SU-DHL-6 (cell line): ENCODE data around the gene TOMT.

Experiments used
- H2AFZ ChIP-seq: fragments of 200-600 bp; sonication (generic); 2 replicates; pipeline ENCODE4 v1.6.1; 2014; ENCODE audit warnings: low read depth, mild to moderate bottlenecking, moderate library complexity, mixed read lengths, antibody characterized with exemption, low read length; ENCODE audit not compliant: severe bottlenecking
- H3F3A ChIP-seq: fragments of 200-600 bp; shearing (Covaris generic); 2 replicates; pipeline ENCODE4 v1.6.0; 2016; ENCODE audit warnings: antibody characterized with exemption, mild to moderate bottlenecking; ENCODE audit not compliant: insufficient read depth
- H3K27ac ChIP-seq: fragments of 200-600 bp; sonication (generic); 2 replicates; pipeline ENCODE4 v1.5.1; 2016; ENCODE audit warnings: low read depth, mild to moderate bottlenecking, low read length, moderate library complexity, mixed read lengths
- H3K27me3 ChIP-seq: fragments of 200-600 bp; sonication (generic), shearing (Covaris generic); 2 replicates; pipeline ENCODE4 v1.6.0; 2014; ENCODE audit warnings: mild to moderate bottlenecking, low read length
- H3K36me3 ChIP-seq: fragments of 200-600 bp; sonication (generic); 2 replicates; pipeline ENCODE4 v1.6.1; 2014; ENCODE audit warnings: mild to moderate bottlenecking, low read length, mixed read lengths
- H3K4me2 ChIP-seq: fragments of 300-600, 200-600 bp; shearing (Covaris generic), sonication (generic); 2 replicates; pipeline ENCODE4 v1.6.0; 2014; ENCODE audit warnings: low read length, low read depth, mild to moderate bottlenecking; ENCODE audit not compliant: poor library complexity, severe bottlenecking
- H3K4me3 ChIP-seq: fragments of 200-600 bp; sonication (generic); 2 replicates; pipeline ENCODE4 v1.5.1; 2014; ENCODE audit warnings: antibody characterized with exemption, low read length, mild to moderate bottlenecking, mixed read lengths; ENCODE audit not compliant: insufficient read depth, poor library complexity, severe bottlenecking
- H3K79me2 ChIP-seq: fragments of 200-600 bp; sonication (generic); 2 replicates; pipeline ENCODE4 v1.6.1; 2014; ENCODE audit warnings: mild to moderate bottlenecking, low read length, moderate library complexity; ENCODE audit not compliant: insufficient read depth
- H3K9ac ChIP-seq: fragments of 200-600 bp; sonication (generic); 2 replicates; pipeline ENCODE4 v1.7.0; 2014; ENCODE audit warnings: mild to moderate bottlenecking, low read length
- H3K9me2 ChIP-seq: fragments of 200-600 bp; sonication (generic); replicated peaks from 2 replicates; pipeline ENCODE4 v1.6.1; 2014; ENCODE audit warnings: low read length; ENCODE audit not compliant: insufficient read depth
- H3K9me3 ChIP-seq: fragments of 200-600 bp; sonication (generic); 2 replicates; pipeline ENCODE4 v1.6.1; 2014; ENCODE audit warnings: low read length, mixed read lengths; ENCODE audit not compliant: insufficient read depth
- H4K20me1 ChIP-seq: fragments of 200-600 bp; sonication (generic); 2 replicates; pipeline ENCODE4 v1.6.1; 2014; ENCODE audit warnings: low read depth, mild to moderate bottlenecking, antibody characterized with exemption, low read length, moderate library complexity, mixed read lengths
- CTCF ChIP-seq: fragments of 200-600 bp; sonication (generic); IDR thresholded peaks from one replicate; pipeline ENCODE4 v1.5.1; 2017; ENCODE audit warnings: antibody characterized with exemption, mild to moderate bottlenecking, low read length, moderate library complexity; ENCODE audit not compliant: insufficient read depth, poor library complexity, severe bottlenecking
- EZH2phosphoT487 ChIP-seq: fragments of 200-600 bp; sonication (generic), shearing (Covaris generic); conservative IDR thresholded peaks from 2 replicates; pipeline ENCODE4 v1.6.1; 2018; ENCODE audit warnings: mild to moderate bottlenecking, antibody characterized with exemption, low read length, moderate library complexity, mixed read lengths

Gene TOMT

GRCh38 chr11:72119198-72119597 is 13.5 kb downstream of the TOMT start:
- no peak overlapping the region for H3K27ac ChIP-seq
- H3F3A ChIP-seq, result no peaks in the 10 kb centered on the region; the same call in 1 of the 2 replicates
- H3K4me3 ChIP-seq, result no peak overlapping the region
- H4K20me1 ChIP-seq, result no peaks in the 10 kb centered on the region
- no peak for TF ChIP-seq CTCF
- TF ChIP-seq EZH2phosphoT487, result no peak
- no peaks in the 10 kb centered on the region for H3K9me2 ChIP-seq
- no peak overlapping the region for H3K4me2 ChIP-seq
- H3K27me3 ChIP-seq, result no peaks in the 10 kb centered on the region
- H3K79me2 ChIP-seq, result no peaks in the 10 kb centered on the region
- no peak overlapping the region for H2AFZ ChIP-seq
- no peaks in the 10 kb centered on the region for H3K36me3 ChIP-seq
- H3K9ac ChIP-seq, result no peak overlapping the region
- H3K9me3 ChIP-seq, result peaks cover 8% of the 10 kb centered on the region; the same call in 1 of the 2 replicates

GRCh38 chr11:72120930-72121329 is 15.2 kb downstream of the TOMT start:
- Histone ChIP-seq H3F3A (no peaks in the 10 kb centered on the region), H3K79me2 (no peaks in the 10 kb centered on the region), H3K9me3 (peaks cover 26% of the 10 kb centered on the region; the same call in 1 of the 2 replicates), H3K9me2 (no peaks in the 10 kb centered on the region), H2AFZ (no peak overlapping the region), H3K4me3 (no peak overlapping the region), H3K27ac (no peak overlapping the region), H3K4me2 (no peak overlapping the region), H3K9ac (no peak overlapping the region), H3K36me3 (no peaks in the 10 kb centered on the region), H4K20me1 (no peaks in the 10 kb centered on the region), H3K27me3 (no peaks in the 10 kb centered on the region)
- no peak for TF ChIP-seq CTCF
- TF ChIP-seq EZH2phosphoT487, result no peak

DNA sequence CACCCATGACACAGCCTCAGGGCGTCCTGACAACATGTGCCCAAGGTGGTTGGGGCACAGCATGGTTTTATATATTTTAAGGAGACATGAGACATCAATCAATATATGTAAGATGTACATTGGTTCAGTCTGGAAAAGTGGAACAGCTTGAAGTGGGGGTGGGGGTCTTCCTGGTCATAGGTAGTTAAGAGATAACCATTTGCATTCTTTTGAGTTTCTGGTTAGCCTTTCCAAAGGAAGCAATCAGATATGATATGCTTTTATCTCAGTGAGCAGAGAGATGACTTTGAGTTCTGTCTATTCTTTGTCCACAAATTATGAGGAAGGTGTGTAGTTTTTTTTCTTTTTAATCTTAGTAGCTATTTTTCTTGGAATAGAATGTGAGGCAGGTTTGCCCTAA is 16.9 kb downstream of the TOMT start:
- Histone ChIP-seq H3K9me2 (no peaks in the 10 kb centered on the region), H3K4me2 (no peak overlapping the region), H3K27ac (no peak overlapping the region), H3K9ac (no peak overlapping the region), H3F3A (no peaks in the 10 kb centered on the region), H4K20me1 (no peaks in the 10 kb centered on the region), H3K79me2 (no peaks in the 10 kb centered on the region), H3K9me3 (peaks cover 36% of the 10 kb centered on the region; the same call in 1 of the 2 replicates), H2AFZ (no peak overlapping the region), H3K36me3 (0 out of 2 replicates have a peak, but pooled peaks cover 2% of the 10 kb centered on the region), H3K27me3 (no peaks in the 10 kb centered on the region), H3K4me3 (no peak overlapping the region)
- TF ChIP-seq CTCF (no peak), EZH2phosphoT487 (no peak)
